Neuron (in vitro differentiated cells): ENCODE data around the gene SAMHD1.
A peak's percentile ranks its signal among the peaks of the same experiment; 100 is the strongest.
"Not testable (repeated sequence)": the region's sequence is repeated elsewhere in the genome, so short reads cannot be mapped to it uniquely, and the experiment has no call there.

ENCODE experiments used
- H2AFZ ChIP-seq: one replicate; pipeline ENCODE4 v1.6.1; 2013; ENCODE audit warnings: low read depth, mild to moderate bottlenecking, inconsistent platforms, low read length, moderate library complexity
- H3K27me3 ChIP-seq: one replicate; pipeline ENCODE4 v1.6.1; 2013; ENCODE audit warnings: low read length; ENCODE audit not compliant: insufficient read depth
- H3K36me3 ChIP-seq: one replicate; pipeline ENCODE4 v1.6.1; 2013; ENCODE audit warnings: low read length; ENCODE audit not compliant: insufficient read depth
- H3K4me1 ChIP-seq: one replicate; pipeline ENCODE4 v1.6.1; 2013; ENCODE audit warnings: low read length; ENCODE audit not compliant: insufficient read depth
- H3K4me3 ChIP-seq: 2 replicates; pipeline ENCODE4 v1.5.1; 2013; ENCODE audit warnings: mild to moderate bottlenecking, low read length, moderate library complexity
- H3K9me3 ChIP-seq: one replicate; pipeline ENCODE4 v1.6.1; 2013; ENCODE audit warnings: low read length

Gene SAMHD1

GRCh38 chr20:36969478-36970186 is 18.1 kb upstream of the SAMHD1 start:
- Histone ChIP-seq H3K4me3 (no peak overlapping the region), H2AFZ (no peak overlapping the region), H3K36me3 (no peaks in the 10 kb centered on the region), H3K27me3 (no peaks in the 10 kb centered on the region), H3K9me3 (peaks cover 4% of the 10 kb centered on the region), H3K4me1 (peaks cover 9% of the 10 kb centered on the region)

- Histone ChIP-seq H3K4me3 (no peak overlapping the region), H3K4me1 (peaks cover 9% of the 10 kb centered on the region), H3K9me3 (peaks cover 4% of the 10 kb centered on the region), H3K36me3 (no peaks in the 10 kb centered on the region), H2AFZ (no peak overlapping the region), H3K27me3 (no peaks in the 10 kb centered on the region)
Observed at GRCh38 chr20:36969051-36969450, 17.5 kb upstream of the SAMHD1 start.

GRCh38 chr20:36967636-36968035 is 16.1 kb upstream of the SAMHD1 start:
- Histone ChIP-seq H3K4me3 (no peak overlapping the region), H3K4me1 (peaks cover 9% of the 10 kb centered on the region), H3K9me3 (peaks cover 8% of the 10 kb centered on the region), H2AFZ (no peak overlapping the region), H3K27me3 (no peaks in the 10 kb centered on the region), H3K36me3 (no peaks in the 10 kb centered on the region)

- H3K36me3 ChIP-seq, H3K9me3 ChIP-seq, H2AFZ ChIP-seq, H3K27me3 ChIP-seq, H3K4me3 ChIP-seq, H3K4me1 ChIP-seq: not testable (repeated sequence)
Observed at GRCh38 chr20:36966965-36967364, 15.5 kb upstream of the SAMHD1 start.

DNA sequence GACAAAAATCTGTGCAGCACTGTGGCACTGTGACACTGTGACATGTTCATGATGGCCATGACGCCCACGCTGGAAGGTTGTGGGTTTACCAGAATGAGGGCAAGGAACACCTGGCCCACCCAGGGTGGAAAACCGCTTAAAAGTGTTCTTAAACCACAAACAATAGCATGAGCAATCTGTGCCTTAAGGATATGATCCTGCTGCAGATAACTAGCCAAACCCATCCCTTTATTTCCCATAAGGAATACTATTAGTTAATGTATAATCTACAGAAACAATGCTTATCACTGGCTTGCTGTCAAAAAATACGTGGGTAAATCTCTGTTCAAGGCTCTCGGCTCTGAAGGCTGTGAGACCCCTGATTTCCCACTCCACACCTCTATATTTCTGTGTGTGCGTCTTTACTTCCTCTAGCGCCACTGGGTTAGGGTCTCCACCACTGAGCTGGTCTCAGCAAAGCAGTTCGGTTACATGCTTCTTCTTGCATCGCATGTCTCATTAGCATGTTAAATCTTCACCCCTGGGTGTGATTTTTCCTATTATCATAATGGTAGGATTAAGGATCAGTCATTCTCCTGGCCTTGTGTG is 10.9 kb upstream of the SAMHD1 start:
- H3K9me3 ChIP-seq, H3K36me3 ChIP-seq, H2AFZ ChIP-seq, H3K4me1 ChIP-seq, H3K4me3 ChIP-seq, H3K27me3 ChIP-seq: not testable (repeated sequence)

DNA sequence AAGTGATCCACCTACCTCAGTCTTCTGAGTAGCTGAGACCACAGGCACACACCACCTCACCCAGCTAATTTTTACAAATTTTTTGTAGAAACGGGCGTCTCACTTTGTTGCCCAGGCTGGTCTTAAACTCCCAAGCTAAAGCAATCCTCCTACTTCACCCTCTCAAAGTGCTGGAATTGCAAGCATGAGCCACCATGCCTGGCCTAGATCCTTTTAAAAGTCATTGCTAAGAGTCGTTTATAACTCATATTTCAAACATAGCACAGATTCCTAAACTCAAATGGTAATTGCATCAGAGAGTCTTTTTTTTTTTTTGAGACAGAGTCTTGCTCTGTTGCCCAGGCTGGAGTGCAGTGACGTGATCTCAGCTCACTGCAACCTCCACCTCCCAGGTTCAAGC is 7.7 kb upstream of the SAMHD1 start:
- no peaks in the 10 kb centered on the region for H3K36me3 ChIP-seq
- H3K4me3 ChIP-seq = no peak overlapping the region
- H3K27me3 ChIP-seq = no peaks in the 10 kb centered on the region
- no peak overlapping the region for H2AFZ ChIP-seq
- H3K4me1 ChIP-seq = no peaks in the 10 kb centered on the region
- peaks cover 4% of the 10 kb centered on the region for H3K9me3 ChIP-seq

GRCh38 chr20:36957875-36958667 is 6.6 kb upstream of the SAMHD1 start:
- Histone ChIP-seq H2AFZ (no peak overlapping the region), H3K9me3 (peaks cover 3% of the 10 kb centered on the region), H3K4me3 (no peak overlapping the region), H3K36me3 (no peaks in the 10 kb centered on the region), H3K4me1 (no peaks in the 10 kb centered on the region), H3K27me3 (no peaks in the 10 kb centered on the region)

DNA sequence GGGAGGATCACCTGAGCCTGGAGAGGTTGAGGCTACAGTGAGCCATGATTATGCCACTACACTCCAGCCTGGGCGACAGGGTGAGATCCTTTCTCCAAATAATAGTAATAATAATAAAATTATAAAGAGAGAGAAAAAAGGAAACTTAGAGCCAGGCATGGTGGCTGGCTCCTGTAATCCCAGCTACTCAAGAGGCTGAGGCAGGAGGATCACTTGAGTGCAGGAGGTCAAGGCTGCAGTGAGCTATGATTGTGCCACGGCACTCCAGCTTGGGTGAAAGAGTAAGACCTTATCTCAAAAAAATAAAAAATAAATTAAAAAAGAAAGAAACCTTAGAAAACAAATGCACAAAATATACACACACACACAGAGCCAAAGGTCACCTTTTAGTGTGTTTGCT is 5.2 kb upstream of the SAMHD1 start:
- H3K27me3 ChIP-seq = no peaks in the 10 kb centered on the region
- no peak overlapping the region for H3K4me3 ChIP-seq
- H3K4me1 ChIP-seq = no peaks in the 10 kb centered on the region
- no peak overlapping the region for H2AFZ ChIP-seq
- H3K9me3 ChIP-seq = no peaks in the 10 kb centered on the region
- no peaks in the 10 kb centered on the region for H3K36me3 ChIP-seq

DNA sequence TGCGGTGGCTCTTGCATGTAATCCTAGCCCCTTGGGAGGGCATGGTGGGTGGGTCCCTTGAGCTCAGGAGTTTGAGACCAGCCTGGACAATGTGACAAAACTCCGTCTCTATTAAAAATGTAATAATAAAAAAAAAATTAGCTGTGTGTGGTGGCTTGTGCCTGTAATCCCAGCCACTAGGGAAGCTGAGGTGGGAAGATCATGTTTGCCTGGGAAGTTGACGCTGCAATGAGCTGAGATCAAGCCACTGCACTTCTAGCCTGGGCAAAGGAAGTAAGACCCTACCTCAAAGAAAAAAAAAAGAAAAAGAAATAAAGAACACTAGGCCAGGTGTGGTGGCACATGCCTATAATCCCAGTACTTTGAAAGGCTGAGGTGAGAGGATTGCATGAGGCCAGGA is 4.5 kb upstream of the SAMHD1 start:
- no peaks in the 10 kb centered on the region for H3K9me3 ChIP-seq
- no peaks in the 10 kb centered on the region for H3K4me1 ChIP-seq
- no peaks in the 10 kb centered on the region for H3K27me3 ChIP-seq
- H2AFZ ChIP-seq = no peak overlapping the region
- no peaks in the 10 kb centered on the region for H3K36me3 ChIP-seq
- H3K4me3 ChIP-seq = no peak overlapping the region

- Histone ChIP-seq H3K4me1 (peaks cover 4% of the 10 kb centered on the region), H3K9me3 (no peaks in the 10 kb centered on the region), H3K4me3 (peak overlapping the region; percentile 64), H3K27me3 (peaks cover 13% of the 10 kb centered on the region), H3K36me3 (no peaks in the 10 kb centered on the region), H2AFZ (peak overlapping the region; percentile 95)
Observed at GRCh38 chr20:36951979-36952738, 651 bp upstream of the SAMHD1 start.

DNA sequence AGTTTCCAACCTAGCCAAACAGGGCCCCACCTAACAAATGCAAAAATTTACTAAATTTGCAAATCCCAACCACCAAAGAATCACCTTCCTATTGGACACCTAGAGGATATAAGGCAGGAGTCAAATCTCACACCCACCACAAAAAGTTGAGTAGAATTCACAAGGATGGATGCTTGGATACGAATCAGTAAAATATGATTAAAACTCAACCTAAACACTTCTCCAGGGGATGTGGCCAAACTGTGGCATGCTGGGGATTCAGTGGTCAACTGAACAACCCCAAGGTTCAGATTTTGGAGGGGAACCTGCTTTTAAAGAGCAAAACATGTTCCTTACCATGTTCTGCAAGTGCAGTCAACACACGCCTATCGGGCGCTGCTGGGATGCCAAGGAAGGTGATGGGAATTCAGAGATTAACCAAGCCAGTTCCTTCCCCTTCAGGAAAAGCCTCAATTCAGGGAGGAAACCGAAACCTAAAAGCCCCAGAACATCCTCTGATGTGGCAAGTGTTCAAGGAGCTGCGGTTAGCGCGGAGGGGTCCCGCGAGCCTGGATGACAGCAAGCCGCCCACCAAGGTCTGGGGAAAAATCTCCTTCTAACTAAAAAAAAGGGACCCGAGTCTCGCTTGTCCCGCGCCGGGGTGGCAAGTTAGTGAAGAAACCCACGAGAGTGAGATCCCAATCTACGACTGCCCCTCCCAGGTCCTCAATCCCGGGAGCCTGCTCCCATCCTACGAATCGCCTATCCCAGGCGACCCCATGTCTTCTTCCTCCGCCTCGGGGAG is 902 bp downstream of the SAMHD1 start:
- peaks cover 13% of the 10 kb centered on the region for H3K27me3 ChIP-seq
- H3K9me3 ChIP-seq = no peaks in the 10 kb centered on the region
- peak overlapping the region; percentile 98 for H2AFZ ChIP-seq

GRCh38 chr20:36941401-36941835 is 10.1 kb downstream of the SAMHD1 start:
- no peaks in the 10 kb centered on the region for H3K27me3 ChIP-seq
- H3K36me3 ChIP-seq = no peaks in the 10 kb centered on the region
- H2AFZ ChIP-seq = no peak overlapping the region
- H3K4me3 ChIP-seq = no peak overlapping the region
- no peaks in the 10 kb centered on the region for H3K4me1 ChIP-seq
- no peaks in the 10 kb centered on the region for H3K9me3 ChIP-seq

More for the DNA sequence above, 902 bp downstream of the SAMHD1 start:
- Histone ChIP-seq H3K4me1 (peaks cover 4% of the 10 kb centered on the region), H3K36me3 (no peaks in the 10 kb centered on the region), H3K4me3 (peak overlapping the region; percentile 64)
